Parathyroid adenoma (tissue), 2 donors: ENCODE results near the gene TRIM52.
A peak's percentile ranks its signal among the peaks of the same experiment; 100 is the strongest.

Source experiments
- H2AFZ ChIP-seq: fragments of 300-600 bp; sonication (generic); one replicate; pipeline ENCODE4 v1.7.0; 2017; ENCODE audit warnings: antibody characterized with exemption, mild to moderate bottlenecking
- H3K27ac ChIP-seq: fragments of 300-600 bp; sonication (generic); one replicate; pipeline ENCODE4 v1.7.0; 2017
- H3K27me3 ChIP-seq: fragments of 300-600 bp; sonication (generic); one replicate; pipeline ENCODE4 v1.7.0; 2017; ENCODE audit warnings: low read length; ENCODE audit not compliant: control insufficient read depth, insufficient read depth
- H3K36me3 ChIP-seq: fragments of 300-600 bp; sonication (generic); one replicate; pipeline ENCODE4 v1.7.0; 2017; ENCODE audit warnings: low read length; ENCODE audit not compliant: control insufficient read depth, insufficient read depth
- H3K4me1 ChIP-seq: fragments of 300-600 bp; sonication (generic); one replicate; pipeline ENCODE4 v1.7.0; 2017; ENCODE audit warnings: control low read depth
- H3K4me2 ChIP-seq: fragments of 300-600 bp; sonication (generic); one replicate; pipeline ENCODE4 v1.7.0; 2017; ENCODE audit warnings: low read length
- H3K4me3 ChIP-seq: fragments of 300-600 bp; sonication (generic); one replicate; pipeline ENCODE4 v1.7.0; 2017; ENCODE audit warnings: low read depth, low read length
- H3K79me2 ChIP-seq: fragments of 300-600 bp; sonication (generic); one replicate; pipeline ENCODE4 v1.7.0; 2017; ENCODE audit warnings: control low read depth
- H3K9ac ChIP-seq: fragments of 300-600 bp; sonication (generic); one replicate; pipeline ENCODE4 v1.7.0; 2017; ENCODE audit warnings: mild to moderate bottlenecking
- H3K9me3 ChIP-seq: fragments of 300-600 bp; sonication (generic); one replicate; pipeline ENCODE4 v1.7.0; 2017; ENCODE audit warnings: low read length; ENCODE audit not compliant: control insufficient read depth
- TF ChIP-seq, protein P1 (sequence below): fragments of 300-600 bp; sonication (generic); IDR thresholded peaks from one replicate; pipeline ENCODE4 v1.7.0; 2017; ENCODE audit warnings: antibody characterized with exemption, mild to moderate bottlenecking
- donor health status: primary hyperparathyroidism.

Gene TRIM52

GRCh38 chr5:181255836-181256578, 4.9 kb downstream of the TRIM52 start:
- TF ChIP-seq, protein P1, sequence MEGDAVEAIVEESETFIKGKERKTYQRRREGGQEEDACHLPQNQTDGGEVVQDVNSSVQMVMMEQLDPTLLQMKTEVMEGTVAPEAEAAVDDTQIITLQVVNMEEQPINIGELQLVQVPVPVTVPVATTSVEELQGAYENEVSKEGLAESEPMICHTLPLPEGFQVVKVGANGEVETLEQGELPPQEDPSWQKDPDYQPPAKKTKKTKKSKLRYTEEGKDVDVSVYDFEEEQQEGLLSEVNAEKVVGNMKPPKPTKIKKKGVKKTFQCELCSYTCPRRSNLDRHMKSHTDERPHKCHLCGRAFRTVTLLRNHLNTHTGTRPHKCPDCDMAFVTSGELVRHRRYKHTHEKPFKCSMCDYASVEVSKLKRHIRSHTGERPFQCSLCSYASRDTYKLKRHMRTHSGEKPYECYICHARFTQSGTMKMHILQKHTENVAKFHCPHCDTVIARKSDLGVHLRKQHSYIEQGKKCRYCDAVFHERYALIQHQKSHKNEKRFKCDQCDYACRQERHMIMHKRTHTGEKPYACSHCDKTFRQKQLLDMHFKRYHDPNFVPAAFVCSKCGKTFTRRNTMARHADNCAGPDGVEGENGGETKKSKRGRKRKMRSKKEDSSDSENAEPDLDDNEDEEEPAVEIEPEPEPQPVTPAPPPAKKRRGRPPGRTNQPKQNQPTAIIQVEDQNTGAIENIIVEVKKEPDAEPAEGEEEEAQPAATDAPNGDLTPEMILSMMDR: no peak
- Histone ChIP-seq H3K9me3 (no peaks in the 10 kb centered on the region), H3K36me3 (no peaks in the 10 kb centered on the region), H3K27me3 (no peaks in the 10 kb centered on the region), H3K4me2 (no peak overlapping the region), H3K4me3 (no peak overlapping the region), H3K9ac (no peak overlapping the region), H2AFZ (no peak overlapping the region), H3K4me1 (peaks cover 6% of the 10 kb centered on the region), H3K27ac (no peak overlapping the region), H3K79me2 (peaks cover 45% of the 10 kb centered on the region)

- H3K27ac ChIP-seq: no peak overlapping the region
- no peak overlapping the region for H2AFZ ChIP-seq
- H3K27me3 ChIP-seq: no peaks in the 10 kb centered on the region
- H3K4me3 ChIP-seq: no peak overlapping the region
- TF ChIP-seq, protein P1: no peak
- H3K36me3 ChIP-seq: no peaks in the 10 kb centered on the region
- no peak overlapping the region for H3K4me2 ChIP-seq
- no peak overlapping the region for H3K9ac ChIP-seq
- peaks cover 6% of the 10 kb centered on the region for H3K4me1 ChIP-seq
- H3K79me2 ChIP-seq: peaks cover 45% of the 10 kb centered on the region
- no peaks in the 10 kb centered on the region for H3K9me3 ChIP-seq
These were observed 5.7 kb downstream of the TRIM52 start for GRCh38 chr5:181255276-181255675.

GRCh38 chr5:181248277-181248676, 12.7 kb downstream of the TRIM52 start:
- Histone ChIP-seq H3K27ac (peak overlapping the region; percentile 33), H3K4me2 (peak overlapping the region; percentile 100), H2AFZ (no peak overlapping the region), H3K36me3 (no peaks in the 10 kb centered on the region), H3K9ac (no peak overlapping the region), H3K4me1 (peaks cover 11% of the 10 kb centered on the region), H3K79me2 (peaks cover 37% of the 10 kb centered on the region), H3K27me3 (no peaks in the 10 kb centered on the region), H3K4me3 (peak overlapping the region; percentile 41), H3K9me3 (no peaks in the 10 kb centered on the region)
- TF ChIP-seq, protein P1: no peak

DNA sequence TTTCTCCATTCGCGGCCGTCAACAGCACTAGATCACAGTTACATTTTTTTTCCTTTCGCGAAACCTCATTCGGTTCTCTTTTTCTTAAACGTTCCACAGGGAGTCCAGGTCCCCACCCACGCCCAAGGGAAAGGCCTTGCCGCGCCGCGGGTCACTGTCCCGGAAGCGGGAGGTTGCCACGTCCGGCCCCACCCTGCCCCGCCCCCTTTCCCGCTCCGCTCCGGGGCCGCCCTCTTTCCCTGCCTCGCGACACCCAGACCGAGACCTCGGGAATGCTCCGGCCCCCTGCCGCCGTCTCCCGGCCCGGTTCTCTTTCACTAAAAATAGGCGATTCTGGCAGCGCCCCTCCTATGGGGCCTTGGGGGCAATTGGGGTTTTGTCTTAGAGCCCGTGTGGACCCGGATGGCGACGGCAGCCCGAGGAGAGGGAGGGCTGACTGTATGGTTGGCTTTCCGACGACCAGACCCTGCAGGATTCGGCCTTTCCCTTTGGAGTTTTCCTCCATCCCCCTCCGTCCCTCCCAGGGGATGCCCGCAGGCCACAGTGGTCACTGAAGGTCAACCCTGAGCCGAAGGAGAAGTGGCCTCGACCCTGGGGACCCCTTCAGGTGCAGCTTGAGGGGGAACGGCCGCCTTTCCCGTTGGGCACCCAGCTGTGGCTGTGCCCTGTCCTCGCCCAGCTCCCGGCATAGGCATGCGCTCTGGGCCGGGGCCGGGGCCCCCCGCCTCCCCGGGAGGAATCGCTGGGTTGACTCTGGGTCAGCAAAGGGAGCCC, 14.5 kb downstream of the TRIM52 start:
- Histone ChIP-seq H3K4me3 (peak overlapping the region; percentile 84), H3K27me3 (no peaks in the 10 kb centered on the region), H3K4me1 (peaks cover 18% of the 10 kb centered on the region), H3K9me3 (no peaks in the 10 kb centered on the region), H3K79me2 (peaks cover 43% of the 10 kb centered on the region), H3K9ac (peak overlapping the region; percentile 56), H3K4me2 (peak overlapping the region; percentile 100), H3K27ac (peak overlapping the region; percentile 90), H2AFZ (peak overlapping the region; percentile 83), H3K36me3 (no peaks in the 10 kb centered on the region)
- TF ChIP-seq, protein P1: no peak
